Measurements from ENCODE around the gene ATP5ME. TPM values are rescaled to one million over a fixed set of nuclear protein-coding genes. Genes with fewer than 3 reads are reported as not detected.
"Not testable (repeated sequence)": the region's sequence is repeated elsewhere in the genome, so short reads cannot be mapped to it uniquely, and the experiment has no call there.

ATP5ME gene
- total and polyA plus RNA-seq, 2 of the 13 experiments (the other 11 are each of a cell fraction or from before 2014, with no cell fraction given): 305 to 753 TPM

DNA sequence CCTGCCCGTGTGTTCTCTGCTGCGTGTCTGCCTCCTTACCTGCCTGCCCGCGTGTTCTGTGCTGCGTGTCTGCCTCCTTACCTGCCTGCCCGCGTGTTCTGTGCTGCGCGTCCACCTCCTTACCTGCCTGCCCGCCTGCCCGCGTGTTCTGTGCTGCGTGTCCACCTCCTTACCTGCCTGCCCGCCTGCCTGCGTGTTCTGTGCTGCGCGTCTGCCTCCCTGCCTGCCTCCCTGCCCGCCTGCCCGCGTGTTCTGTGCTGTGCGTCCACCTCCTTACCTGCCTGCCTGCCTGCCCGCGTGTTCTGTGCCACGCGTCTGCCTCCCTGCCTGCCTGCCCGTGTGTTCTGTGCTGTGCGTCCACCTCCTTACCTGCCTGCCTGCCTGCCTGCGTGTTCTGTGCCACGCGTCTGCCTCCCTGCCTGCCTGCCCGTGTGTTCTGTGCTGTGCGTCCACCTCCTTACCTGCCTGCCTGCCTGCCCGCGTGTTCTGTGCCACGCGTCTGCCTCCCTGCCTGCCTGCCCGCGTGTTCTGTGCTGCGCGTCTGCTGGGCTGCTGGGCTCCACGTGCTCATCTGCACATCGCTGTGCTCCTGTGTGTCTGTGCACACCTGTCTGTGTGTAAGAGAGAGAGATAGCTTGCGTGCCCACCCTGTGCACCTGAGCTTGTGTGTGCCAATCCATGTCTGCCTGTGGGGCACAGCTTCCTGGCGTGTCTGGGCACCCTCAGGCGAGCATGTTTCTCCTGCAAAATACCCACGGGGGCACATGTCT lies 38.8 kb downstream of the ATP5ME start:
- FAIRE-seq; H3K4me2 ChIP-seq (ENCODE audit: low read depth, low read length); H3K4me1 ChIP-seq (ENCODE audit: insufficient read depth, low read length); H3K79me2 ChIP-seq (ENCODE audit: insufficient read depth, low read length); H3K4me3 ChIP-seq (replicated peaks in 1 of 3; ENCODE audit: insufficient read depth in 1 of 3, low read depth in 2 of 3, low read length in 3 of 3); H2AFZ ChIP-seq (ENCODE audit: low read length); intact Hi-C loops (cut with micrococcal nuclease; ENCODE audit: unreplicated experiment); BruUV-seq (replicated peaks); ATAC-seq; H3K27ac ChIP-seq (ENCODE audit: extremely low read length, insufficient read depth, low read length); H4K20me1 ChIP-seq (ENCODE audit: insufficient read depth, low read length); H3K36me3 ChIP-seq (replicated peaks in 1 of 2; ENCODE audit: control insufficient read depth in 1 of 2, insufficient read depth in 2 of 2, low read length in 2 of 2); CTCF ChIA-PET (ENCODE audit: low intra/inter-chr PET ratio, low total read pairs); POLR2A ChIA-PET; H3K9ac ChIP-seq (ENCODE audit: insufficient read depth, low read depth, low read length); H3K9me3 ChIP-seq (ENCODE audit: low read length); in situ Hi-C loops (cut with HindIII; ENCODE audit: extremely low pct_ligation_motif_present, low pct_unique_long_range_greater_than_20kb); DNase-seq (ENCODE audit: low spot score): not testable (repeated sequence)
- 50% methylated on average over 43 of the region's 46 CpGs for WGBS (ENCODE audit: low lambda C conversion rate)
- H3K27me3 ChIP-seq (ENCODE audit: control insufficient read depth in 1 of 2, insufficient read depth in 2 of 2, low read length in 2 of 2): peaks cover 7 to 50% of the 10 kb centered on the region in 2 experiments; a peak in 4 of 5 replicates

DNA sequence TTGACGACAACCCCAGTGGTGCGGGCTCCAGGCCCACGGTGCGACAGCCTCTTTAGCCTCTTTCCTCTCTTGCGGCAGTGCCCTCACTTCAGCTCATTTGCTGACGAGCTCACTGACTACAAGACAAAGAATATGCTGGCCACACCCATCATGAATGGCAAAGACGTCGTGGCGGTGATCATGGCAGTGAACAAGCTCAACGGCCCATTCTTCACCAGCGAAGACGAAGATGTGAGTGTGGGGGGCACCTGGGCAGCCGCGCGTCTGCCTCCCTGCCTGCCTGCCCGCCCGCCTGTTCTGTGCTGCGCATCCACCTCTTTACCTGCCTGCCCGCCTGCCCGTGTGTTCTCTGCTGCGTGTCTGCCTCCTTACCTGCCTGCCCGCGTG lies 39.5 kb downstream of the ATP5ME start:
- 44% methylated on average over 19 of the region's 23 CpGs for WGBS (ENCODE audit: low lambda C conversion rate)
- TF ChIP-seq DNMT1 (CRISPR knock-in tag; IDR thresholded peaks at IDR 0.05) (no peak), EED (CRISPR knock-in tag; IDR thresholded peaks at IDR 0.05) (no peak), CBX2 (IDR thresholded peaks at IDR 0.05; ENCODE audit: low read depth, low read length) (no peak), CBX2 (CRISPR knock-in tag; IDR thresholded peaks at IDR 0.05; ENCODE audit: low read depth) (no peak), ZNF672 (CRISPR knock-in tag; IDR thresholded peaks at IDR 0.05) (no peak), ZNF329 (CRISPR knock-in tag; IDR thresholded peaks at IDR 0.05; ENCODE audit: low read depth) (no peak), PPARG (CRISPR knock-in tag; conservative IDR thresholded peaks at IDR 0.05) (no peak), SOX6 (IDR thresholded peaks at IDR 0.05) (no peak), SOX6 (CRISPR knock-in tag; IDR thresholded peaks at IDR 0.05) (no peak), ELF4 (CRISPR knock-in tag; IDR thresholded peaks at IDR 0.05; ENCODE audit: borderline replicate concordance) (no peak)
- TF ChIP-seq, protein P1, sequence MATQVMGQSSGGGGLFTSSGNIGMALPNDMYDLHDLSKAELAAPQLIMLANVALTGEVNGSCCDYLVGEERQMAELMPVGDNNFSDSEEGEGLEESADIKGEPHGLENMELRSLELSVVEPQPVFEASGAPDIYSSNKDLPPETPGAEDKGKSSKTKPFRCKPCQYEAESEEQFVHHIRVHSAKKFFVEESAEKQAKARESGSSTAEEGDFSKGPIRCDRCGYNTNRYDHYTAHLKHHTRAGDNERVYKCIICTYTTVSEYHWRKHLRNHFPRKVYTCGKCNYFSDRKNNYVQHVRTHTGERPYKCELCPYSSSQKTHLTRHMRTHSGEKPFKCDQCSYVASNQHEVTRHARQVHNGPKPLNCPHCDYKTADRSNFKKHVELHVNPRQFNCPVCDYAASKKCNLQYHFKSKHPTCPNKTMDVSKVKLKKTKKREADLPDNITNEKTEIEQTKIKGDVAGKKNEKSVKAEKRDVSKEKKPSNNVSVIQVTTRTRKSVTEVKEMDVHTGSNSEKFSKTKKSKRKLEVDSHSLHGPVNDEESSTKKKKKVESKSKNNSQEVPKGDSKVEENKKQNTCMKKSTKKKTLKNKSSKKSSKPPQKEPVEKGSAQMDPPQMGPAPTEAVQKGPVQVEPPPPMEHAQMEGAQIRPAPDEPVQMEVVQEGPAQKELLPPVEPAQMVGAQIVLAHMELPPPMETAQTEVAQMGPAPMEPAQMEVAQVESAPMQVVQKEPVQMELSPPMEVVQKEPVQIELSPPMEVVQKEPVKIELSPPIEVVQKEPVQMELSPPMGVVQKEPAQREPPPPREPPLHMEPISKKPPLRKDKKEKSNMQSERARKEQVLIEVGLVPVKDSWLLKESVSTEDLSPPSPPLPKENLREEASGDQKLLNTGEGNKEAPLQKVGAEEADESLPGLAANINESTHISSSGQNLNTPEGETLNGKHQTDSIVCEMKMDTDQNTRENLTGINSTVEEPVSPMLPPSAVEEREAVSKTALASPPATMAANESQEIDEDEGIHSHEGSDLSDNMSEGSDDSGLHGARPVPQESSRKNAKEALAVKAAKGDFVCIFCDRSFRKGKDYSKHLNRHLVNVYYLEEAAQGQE (IDR thresholded peaks at IDR 0.05; ENCODE audit: borderline replicate concordance in 1 of 2, low read depth in 1 of 2, low read length in 2 of 2): no peak
- TF ChIP-seq, protein P2, sequence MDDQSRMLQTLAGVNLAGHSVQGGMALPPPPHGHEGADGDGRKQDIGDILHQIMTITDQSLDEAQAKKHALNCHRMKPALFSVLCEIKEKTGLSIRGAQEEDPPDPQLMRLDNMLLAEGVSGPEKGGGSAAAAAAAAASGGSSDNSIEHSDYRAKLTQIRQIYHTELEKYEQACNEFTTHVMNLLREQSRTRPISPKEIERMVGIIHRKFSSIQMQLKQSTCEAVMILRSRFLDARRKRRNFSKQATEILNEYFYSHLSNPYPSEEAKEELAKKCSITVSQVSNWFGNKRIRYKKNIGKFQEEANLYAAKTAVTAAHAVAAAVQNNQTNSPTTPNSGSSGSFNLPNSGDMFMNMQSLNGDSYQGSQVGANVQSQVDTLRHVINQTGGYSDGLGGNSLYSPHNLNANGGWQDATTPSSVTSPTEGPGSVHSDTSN (CRISPR knock-in tag; IDR thresholded peaks at IDR 0.05; ENCODE audit: borderline replicate concordance): no peak

More for the DNA sequence above, 39.5 kb downstream of the ATP5ME start:
- ChIA-PET POLR2A (no interaction called here), CTCF (ENCODE audit: low intra/inter-chr PET ratio, low total read pairs) (no interaction called here)
- Histone ChIP-seq H3K4me2 (ENCODE audit: low read depth, low read length) (no peak overlapping the region), H2AFZ (ENCODE audit: low read length) (no peak overlapping the region), H3K79me2 (ENCODE audit: insufficient read depth, low read length) (no peaks in the 10 kb centered on the region), H3K9ac (ENCODE audit: insufficient read depth, low read depth, low read length) (no peak overlapping the region), H3K4me3 (replicated peaks in 1 of 3; ENCODE audit: insufficient read depth in 1 of 3, low read depth in 2 of 3, low read length in 3 of 3) (no peak overlapping the region), H3K27ac (ENCODE audit: extremely low read length, insufficient read depth, low read length) (no peak overlapping the region), H3K9me3 (ENCODE audit: low read length) (no peaks in the 10 kb centered on the region), H3K27me3 (ENCODE audit: control insufficient read depth in 1 of 2, insufficient read depth in 2 of 2, low read length in 2 of 2) (peaks cover 10 to 56% of the 10 kb centered on the region in 2 experiments; a peak in 4 of 5 replicates), H3K36me3 (replicated peaks in 1 of 2; ENCODE audit: control insufficient read depth in 1 of 2, insufficient read depth in 2 of 2, low read length in 2 of 2) (no peaks in the 10 kb centered on the region), H3K4me1 (ENCODE audit: insufficient read depth, low read length) (peaks cover 8% of the 10 kb centered on the region), H4K20me1 (ENCODE audit: insufficient read depth, low read length) (no peaks in the 10 kb centered on the region)
- DNase-seq (ENCODE audit: low spot score): no peak
- intact Hi-C loops (cut with micrococcal nuclease; ENCODE audit: unreplicated experiment) (no loop called here), in situ Hi-C loops (cut with HindIII; ENCODE audit: extremely low pct_ligation_motif_present, low pct_unique_long_range_greater_than_20kb) (no loop called here)
- no TSS peak for BruUV-seq (replicated peaks)
- ATAC-seq: no peak
- no peak for FAIRE-seq

Data from HepG2 (cell line).